Right lung (tissue), 5 donors: ENCODE measurements around the gene GPC6. TPM values are rescaled to one million over a fixed set of nuclear protein-coding genes. Genes with fewer than 3 reads are reported as not detected.

ENCODE experiments used
- DNase-seq, 2 donors: peaks; one replicate each; pipeline ENCODE4 v3.0.0-alpha.2; 2013
- polyA plus RNA-seq, 5 donors: library from polyadenylated mRNA; unstranded; fragments of 120-200 nt; gene quantifications; one replicate each; pipeline versions ENCODE4 v1.2.1 to v1.2.3, GENCODE V29; 2013; ENCODE audit warnings: inconsistent platforms in 1 of 5, low replicate concordance in 1 of 5; ENCODE audit not compliant: insufficient read length in 5 of 5, insufficient read depth in 1 of 5

The GPC6 gene
- polyA plus RNA-seq, 5 donors, result 13.5 to 27.1 (median 21.9) TPM

GRCh38 chr13:94030415-94031119 is 804.0 kb downstream of the GPC6 start:
- DNase-seq, result no peak

- no peak for DNase-seq
Measured at GRCh38 chr13:94031609-94032008, 805.0 kb downstream of the GPC6 start.

GRCh38 chr13:94033098-94033497 is 806.5 kb downstream of the GPC6 start:
- no peak for DNase-seq

GRCh38 chr13:94033830-94034642 is 807.4 kb downstream of the GPC6 start:
- DNase-seq, result no peak

GRCh38 chr13:94050039-94050438 is 823.4 kb downstream of the GPC6 start:
- no peak for DNase-seq

GRCh38 chr13:94050686-94051085 is 824.1 kb downstream of the GPC6 start:
- DNase-seq, result no peak

DNA sequence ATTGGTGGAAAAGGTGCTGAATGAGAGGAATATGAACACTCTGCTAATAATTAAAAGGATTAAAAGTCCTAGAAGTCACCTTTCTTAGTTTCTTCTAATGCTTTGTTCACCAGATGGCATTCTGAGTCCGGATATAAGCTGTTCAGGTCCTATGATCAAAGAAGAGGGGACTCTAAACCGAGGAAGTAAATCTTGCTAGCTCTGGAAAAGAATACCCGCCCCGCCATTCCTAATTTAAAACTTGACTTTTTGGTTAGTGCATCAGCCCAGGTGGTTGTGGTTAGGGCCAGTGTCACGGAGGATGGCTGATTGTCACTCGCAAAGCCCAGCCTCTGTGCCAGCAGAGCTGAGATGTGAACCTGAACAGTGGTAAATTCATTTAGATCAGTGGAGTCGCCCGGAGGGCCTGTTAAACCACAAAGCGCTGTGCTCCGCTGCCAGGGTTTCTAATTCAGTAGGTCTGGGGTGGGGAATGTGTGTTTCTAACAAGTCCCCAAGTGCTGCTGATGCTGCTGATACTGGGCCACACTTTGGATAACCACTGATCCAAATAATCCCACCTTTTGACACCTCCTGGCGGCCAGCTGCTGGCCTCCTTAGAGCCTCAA is 827.5 kb downstream of the GPC6 start:
- no peak for DNase-seq

- no peak for DNase-seq
Measured at GRCh38 chr13:94056362-94056990, 829.9 kb downstream of the GPC6 start.

DNA sequence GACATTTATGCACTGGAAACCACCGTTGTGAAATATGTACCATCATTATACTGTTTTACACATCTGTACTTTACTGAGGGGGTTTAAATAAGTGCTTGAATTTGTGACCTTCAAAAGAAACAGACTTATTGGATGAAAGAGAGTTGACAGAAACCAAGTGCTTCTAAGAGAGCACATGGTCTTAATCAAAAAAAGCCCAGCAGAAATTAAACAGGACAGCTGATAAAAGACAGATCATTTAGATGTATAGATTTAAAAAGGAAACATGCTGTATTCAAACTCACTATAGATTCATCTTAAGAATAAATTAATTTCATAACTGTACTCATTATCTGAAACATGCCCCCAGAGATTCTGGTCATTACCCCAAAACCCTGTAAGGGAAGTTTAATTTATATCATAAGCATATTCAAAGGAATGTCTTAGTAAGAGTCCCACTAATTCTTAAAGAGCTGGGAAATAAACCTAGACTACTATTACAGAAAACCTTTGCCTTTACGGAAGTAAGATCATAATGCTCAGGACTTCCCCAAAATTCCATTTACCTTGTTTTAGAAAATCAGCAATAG is 831.1 kb downstream of the GPC6 start:
- no peak for DNase-seq

DNA sequence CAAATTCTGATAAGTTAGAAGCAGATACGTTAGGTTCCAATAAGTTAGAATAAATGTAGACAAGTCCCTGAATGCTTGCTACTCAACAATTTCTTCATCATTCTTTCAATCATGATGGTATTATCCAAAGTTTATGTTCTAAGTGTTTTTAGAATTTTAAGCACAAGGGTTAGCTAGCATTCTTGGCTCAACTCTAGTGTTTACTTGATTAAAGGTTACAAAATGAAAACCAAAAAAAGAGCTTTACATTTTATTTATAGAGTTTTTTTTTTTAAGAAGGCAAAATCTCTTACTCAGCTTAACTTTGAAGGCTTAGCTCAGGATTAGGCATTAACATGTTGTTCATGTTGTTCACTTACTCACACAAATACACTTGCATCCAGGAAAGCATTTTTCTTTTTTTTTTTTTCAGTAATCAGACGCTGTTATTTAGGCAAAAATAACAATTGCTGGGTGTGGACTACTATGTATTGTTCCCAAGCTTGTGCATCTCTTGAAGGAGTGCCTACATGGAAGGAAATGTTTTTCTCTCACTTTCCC is 832.3 kb downstream of the GPC6 start:
- no peak for DNase-seq

- DNase-seq, result no peak
Measured at GRCh38 chr13:94061301-94061700, 834.7 kb downstream of the GPC6 start.

DNA sequence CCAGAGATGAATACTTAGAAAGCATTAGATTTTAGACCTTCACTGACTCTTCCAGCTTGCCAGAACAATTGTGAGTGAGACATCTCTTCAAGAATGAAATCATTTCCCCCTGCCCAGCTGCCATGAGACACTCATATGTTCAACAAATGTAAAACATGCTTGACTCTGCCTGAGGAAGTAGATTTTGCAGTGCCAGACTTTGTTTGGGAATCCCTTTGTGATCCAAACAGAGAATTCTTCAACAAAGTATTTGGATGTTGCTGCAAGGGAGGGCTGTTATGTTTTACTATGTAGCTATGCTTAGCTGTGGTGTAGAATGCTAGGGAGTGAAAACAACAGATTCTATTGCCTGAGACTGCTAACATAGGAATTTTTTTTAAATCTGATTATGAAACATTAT is 836.5 kb downstream of the GPC6 start:
- DNase-seq, result no peak

GRCh38 chr13:94063848-94064247 is 837.2 kb downstream of the GPC6 start:
- no peak for DNase-seq

DNA sequence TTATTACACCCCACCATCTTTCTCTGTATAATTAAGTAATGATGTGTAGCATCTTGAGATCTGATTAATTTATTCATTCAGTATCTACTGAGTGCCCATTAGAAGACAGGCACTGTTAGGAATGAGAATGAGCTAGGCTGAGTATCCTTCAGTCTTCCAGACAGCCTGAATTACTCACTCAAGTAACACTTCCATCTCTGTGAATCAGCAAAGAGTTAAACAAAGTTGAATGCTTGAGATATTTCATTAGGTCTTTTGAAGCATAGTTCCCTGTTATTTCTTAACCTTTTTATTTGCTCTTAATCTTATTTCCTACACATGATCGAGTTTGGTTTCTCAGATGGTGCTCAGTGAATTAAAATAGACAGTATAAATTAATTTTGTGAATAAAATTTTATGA is 839.1 kb downstream of the GPC6 start:
- no peak for DNase-seq

GRCh38 chr13:94073007-94073744 is 846.6 kb downstream of the GPC6 start:
- no peak for DNase-seq

GRCh38 chr13:94079876-94080275 is 853.3 kb downstream of the GPC6 start:
- DNase-seq, result no peak

GRCh38 chr13:94080527-94080926 is 853.9 kb downstream of the GPC6 start:
- no peak for DNase-seq

DNA sequence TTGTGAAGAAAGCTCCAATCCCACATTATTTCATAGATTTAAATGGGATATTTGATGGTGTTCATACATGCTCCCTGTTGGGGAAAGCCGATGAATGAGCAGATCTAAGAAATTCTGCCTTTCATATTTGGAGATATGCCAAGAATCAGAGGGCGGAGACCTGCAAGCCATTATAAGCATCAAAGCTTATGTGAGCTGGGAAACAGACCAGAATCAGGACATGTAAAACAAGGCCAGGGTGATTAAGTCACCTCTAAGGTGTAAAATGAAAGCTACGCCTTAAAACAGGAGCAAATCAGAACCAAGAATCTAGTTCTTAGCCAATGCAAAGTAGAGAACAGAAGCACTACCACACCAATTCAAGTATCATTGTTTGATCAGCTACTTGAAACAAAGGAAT is 860.5 kb downstream of the GPC6 start:
- DNase-seq, result no peak

- no peak for DNase-seq
Measured at GRCh38 chr13:94088742-94089141, 862.1 kb downstream of the GPC6 start.

DNA sequence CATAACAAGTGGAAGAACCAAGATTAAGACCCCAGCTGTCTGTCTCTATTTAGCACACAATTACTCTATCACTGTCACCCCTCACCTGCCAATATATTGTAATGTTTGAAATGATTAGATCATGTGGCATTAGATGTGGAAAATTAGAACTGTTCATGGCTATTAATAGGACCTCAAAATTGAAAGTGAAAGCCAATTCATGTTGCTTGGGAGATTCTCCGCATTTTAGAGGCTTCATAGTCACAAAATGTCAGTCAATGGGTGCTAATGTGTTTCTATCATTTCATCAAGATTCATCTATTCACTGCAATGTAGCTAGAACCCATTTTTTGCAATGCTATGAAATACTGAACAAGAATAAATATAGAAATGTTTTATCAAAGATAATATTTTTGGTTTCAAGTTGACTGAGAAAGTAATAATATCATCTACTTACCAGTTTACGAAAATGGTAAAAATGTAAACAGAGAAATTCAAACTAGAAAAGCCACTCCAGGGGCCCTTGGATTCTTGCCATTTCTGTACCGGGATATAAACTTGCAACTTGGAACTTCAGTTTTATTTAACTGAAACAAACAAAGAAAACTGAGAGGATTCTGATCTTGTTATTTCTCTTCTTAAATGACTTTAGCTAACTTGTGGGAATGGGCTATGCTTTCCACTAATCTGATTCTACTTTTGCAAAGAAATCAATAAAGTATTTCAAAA is 864.3 kb downstream of the GPC6 start:
- DNase-seq, result no peak
